Measurements from ENCODE around the gene NT5C3A. TPM values are rescaled to one million over a fixed set of nuclear protein-coding genes. Genes with fewer than 3 reads are reported as not detected.
"Not testable (repeated sequence)": the region's sequence is repeated elsewhere in the genome, so short reads cannot be mapped to it uniquely, and the experiment has no call there.

NT5C3A gene
- total and polyA plus RNA-seq, 9 donors = 17.4 to 33.0 (median 22.4) TPM

- H3K4me1 ChIP-seq (ENCODE audit: insufficient read depth); H3K9me3 ChIP-seq; intact Hi-C loops (cut with DNase I); H3K27ac ChIP-seq; DNase-seq; H3K27me3 ChIP-seq; H3K36me3 ChIP-seq; H3K4me3 ChIP-seq: not testable (repeated sequence)
- WGBS, 3 donors = 74 to 85% (median 77%) methylated on average over 4 to 5 of the region's 5 CpGs
These were observed 95.9 kb downstream of the NT5C3A start for GRCh38 chr7:32966489-32967267.

- H3K9me3 ChIP-seq; DNase-seq; intact Hi-C loops (cut with DNase I); H3K36me3 ChIP-seq; H3K27me3 ChIP-seq; H3K27ac ChIP-seq; H3K4me1 ChIP-seq (ENCODE audit: insufficient read depth); H3K4me3 ChIP-seq: not testable (repeated sequence)
- WGBS, 3 donors = 17 to 20% (median 19%) methylated on average over 7 to 8 of the region's 8 CpGs
These were observed 98.0 kb downstream of the NT5C3A start for GRCh38 chr7:32964461-32965159.

Small RNA genes within 50 kb of the gene (small RNA-seq; reads per million reads assigned to genes)
- not detected for gene RN7SL505P
- not detected for gene RNU6-388P
- gene RPS29P14 = not detected

Other genes starting within 250 kb of the NT5C3A start
- gene KBTBD2, start 171.0 kb downstream of the NT5C3A start, total RNA-seq = 10 to 100 TPM; 19.5 to 28.7 (median 23.6) TPM
- 10 to 100 TPM; 18.5 to 30.8 TPM for gene KBTBD2, start 171.0 kb downstream of the NT5C3A start, polyA plus RNA-seq
- gene FKBP9, start 105.3 kb downstream of the NT5C3A start, total RNA-seq = 100 to 1,000 TPM in 4 of 7 donors, 10 to 100 TPM in 3; 65.6 to 200 (median 101) TPM
- 100 to 1,000 TPM in 1 of 2 donors, 10 to 100 TPM in 1; 53.2 to 142 TPM for gene FKBP9, start 105.3 kb downstream of the NT5C3A start, polyA plus RNA-seq
- 10 to 100 TPM in 6 of 7 donors, 1 to 10 TPM in 1; 6.2 to 16.2 (median 11.3) TPM for gene RP9, start 46.6 kb upstream of the NT5C3A start, total RNA-seq
- 10 to 100 TPM in 1 of 2 donors, 1 to 10 TPM in 1; 9.6 to 24.2 TPM for gene RP9, start 46.6 kb upstream of the NT5C3A start, polyA plus RNA-seq
- gene BBS9, start 66.8 kb upstream of the NT5C3A start, total RNA-seq = 10 to 100 TPM; 28.7 to 42.0 (median 33.7) TPM
- 1 to 10 TPM; 8.1 to 9.5 TPM for gene BBS9, start 66.8 kb upstream of the NT5C3A start, polyA plus RNA-seq